Measurements from ENCODE around the gene GRHL1. TPM values are rescaled to one million over a fixed set of nuclear protein-coding genes. Genes with fewer than 3 reads are reported as not detected.

GRHL1 gene
- polyA plus RNA-seq, 1 donor (not counting 4 experiments of a cell fraction or from before 2014, with no cell fraction given) = 7.8 TPM

DNA sequence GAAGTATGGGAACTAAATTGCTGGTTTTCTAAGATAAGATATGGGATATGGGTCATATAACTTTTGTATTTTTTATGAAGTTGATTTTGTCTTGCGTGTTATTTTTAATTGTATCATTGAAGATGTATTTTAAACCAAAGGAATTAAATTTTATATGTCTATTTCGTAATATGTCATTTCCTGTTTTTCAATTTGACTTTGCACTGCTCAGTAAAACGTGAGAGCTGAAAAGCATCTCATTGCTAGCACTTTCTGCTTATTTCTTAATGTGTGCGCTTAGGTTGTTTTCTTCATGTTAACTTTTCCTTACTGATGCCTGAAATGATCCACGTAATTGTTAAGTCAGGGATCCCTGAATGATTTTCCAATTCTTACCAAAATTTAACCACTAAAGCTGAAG, 50.6 kb downstream of the GRHL1 start:
- no peaks in the 10 kb centered on the region for H3K9me1 ChIP-seq (ENCODE audit: control insufficient read depth, extremely low read depth, insufficient read depth, low read length)
- H3K9ac ChIP-seq (ENCODE audit: control insufficient read depth, extremely low read depth, insufficient read depth, low read length) = no peak overlapping the region
- H2AFZ ChIP-seq (ENCODE audit: control insufficient read depth, low read length) = no peak overlapping the region
- dilution Hi-C loops (cut with MboI; ENCODE audit: extremely low pct_ligation_motif_present, low sequenced_read_pairs) = no loop called here
- no peaks in the 10 kb centered on the region for H4K20me1 ChIP-seq (ENCODE audit: control insufficient read depth, extremely low read depth, insufficient read depth, low read length)
- TF ChIP-seq EZH2 (IDR thresholded peaks at IDR 0.05; ENCODE audit: low read length) (no peak), CTCF (optimal IDR thresholded peaks at IDR 0.05 in 1 of 3, IDR thresholded peaks at IDR 0.05 in 1 of 3, conservative IDR thresholded peaks at IDR 0.05 in 1 of 3; ENCODE audit: extremely low read depth in 1 of 3, insufficient read depth in 2 of 3, low read length in 3 of 3) (no peak)
- FAIRE-seq (no peak), DNase-seq (ENCODE audit: low read depth, low spot score) (no peak)
- H3K4me3 ChIP-seq (ENCODE audit: control insufficient read depth in 2 of 3, extremely low read depth in 1 of 3, insufficient read depth in 2 of 3, low read depth in 1 of 3, low read length in 3 of 3) = no peak overlapping the region
- H3K79me2 ChIP-seq (ENCODE audit: control insufficient read depth, insufficient read depth, low read length) = no peaks in the 10 kb centered on the region
- no peaks in the 10 kb centered on the region for H3K9me3 ChIP-seq (ENCODE audit: control insufficient read depth, low read depth, low read length)
- no peaks in the 10 kb centered on the region for H3K36me3 ChIP-seq (ENCODE audit: control insufficient read depth in 2 of 2, extremely low read depth in 1 of 2, insufficient read depth in 2 of 2, low read length in 2 of 2)
- H3K4me1 ChIP-seq (ENCODE audit: control insufficient read depth, extremely low read depth, insufficient read depth, low read length) = no peaks in the 10 kb centered on the region
- H3K27me3 ChIP-seq (ENCODE audit: control insufficient read depth, extremely low read depth, insufficient read depth, low read length) = no peaks in the 10 kb centered on the region
- no peak overlapping the region for H3K27ac ChIP-seq (ENCODE audit: control insufficient read depth, insufficient read depth, low read length)
- no peak overlapping the region for H3K4me2 ChIP-seq (ENCODE audit: control insufficient read depth, extremely low read depth, insufficient read depth, low read depth, low read length)

GRCh38 chr2:10002681-10003080, 51.2 kb downstream of the GRHL1 start:
- Histone ChIP-seq H3K4me2 (ENCODE audit: control insufficient read depth, extremely low read depth, insufficient read depth, low read depth, low read length) (no peak overlapping the region), H3K9ac (ENCODE audit: control insufficient read depth, extremely low read depth, insufficient read depth, low read length) (no peak overlapping the region), H4K20me1 (ENCODE audit: control insufficient read depth, extremely low read depth, insufficient read depth, low read length) (no peaks in the 10 kb centered on the region), H3K27ac (ENCODE audit: control insufficient read depth, insufficient read depth, low read length) (no peak overlapping the region), H3K9me3 (ENCODE audit: control insufficient read depth, low read depth, low read length) (no peaks in the 10 kb centered on the region), H3K79me2 (ENCODE audit: control insufficient read depth, insufficient read depth, low read length) (no peaks in the 10 kb centered on the region), H3K27me3 (ENCODE audit: control insufficient read depth, extremely low read depth, insufficient read depth, low read length) (no peaks in the 10 kb centered on the region), H3K4me1 (ENCODE audit: control insufficient read depth, extremely low read depth, insufficient read depth, low read length) (no peaks in the 10 kb centered on the region), H3K36me3 (ENCODE audit: control insufficient read depth in 2 of 2, extremely low read depth in 1 of 2, insufficient read depth in 2 of 2, low read length in 2 of 2) (no peaks in the 10 kb centered on the region), H2AFZ (ENCODE audit: control insufficient read depth, low read length) (no peak overlapping the region), H3K9me1 (ENCODE audit: control insufficient read depth, extremely low read depth, insufficient read depth, low read length) (no peaks in the 10 kb centered on the region), H3K4me3 (ENCODE audit: control insufficient read depth in 2 of 3, extremely low read depth in 1 of 3, insufficient read depth in 2 of 3, low read depth in 1 of 3, low read length in 3 of 3) (no peak overlapping the region)
- FAIRE-seq (no peak), DNase-seq (ENCODE audit: low read depth, low spot score) (no peak)
- TF ChIP-seq CTCF (optimal IDR thresholded peaks at IDR 0.05 in 1 of 3, IDR thresholded peaks at IDR 0.05 in 1 of 3, conservative IDR thresholded peaks at IDR 0.05 in 1 of 3; ENCODE audit: extremely low read depth in 1 of 3, insufficient read depth in 2 of 3, low read length in 3 of 3) (no peak), EZH2 (IDR thresholded peaks at IDR 0.05; ENCODE audit: low read length) (no peak)
- dilution Hi-C loops (cut with MboI; ENCODE audit: extremely low pct_ligation_motif_present, low sequenced_read_pairs) = no loop called here
